ENCODE results near the gene IFNA14. TPM values are rescaled to one million over a fixed set of nuclear protein-coding genes. Genes with fewer than 3 reads are reported as not detected.

Gene IFNA14
- total RNA-seq: not detected
- not detected for polyA plus RNA-seq (ENCODE audit: insufficient read length in 6 of 6)
- long read RNA-seq, donor 1: 0 reads
- long read RNA-seq, donor 2: 0 reads
- long read RNA-seq, donor 3: 0 reads
- long read RNA-seq, donor 4: 0 reads
- long read RNA-seq, donor 5: 0 reads
- long read RNA-seq, donor 6: 0 reads
- long read RNA-seq, donor 7: 0 reads
- long read RNA-seq, donor 8: 0 reads
- long read RNA-seq, donor 9: 0 reads
- long read RNA-seq, donor 10: 0 reads
- long read RNA-seq, donor 11: 0 reads
- long read RNA-seq, donor 12: 0 reads

DNA sequence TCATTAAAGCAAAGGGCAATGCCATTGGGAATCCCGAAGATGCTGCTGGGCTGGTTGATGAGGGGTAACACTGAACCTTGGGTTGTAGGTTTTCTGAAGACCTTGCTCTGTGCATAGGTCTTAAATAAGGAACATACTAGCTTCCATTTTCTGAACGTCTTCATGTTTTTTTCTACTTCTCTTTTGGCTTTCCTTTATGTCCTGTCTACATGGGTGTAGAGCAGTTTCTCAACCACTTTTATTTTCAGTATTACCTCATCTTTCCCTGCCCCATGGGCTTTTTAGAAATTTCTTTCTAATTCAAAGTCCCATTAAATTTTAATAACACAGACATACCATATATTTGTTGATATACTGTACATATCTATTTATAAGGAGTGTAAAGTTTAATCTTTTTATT is at the start of gene IFNA14:
Gene IFNA14 (minus strand): TSS at position 95 of the 400 bp plus-strand sequence. CDS start 70 bp downstream, at position 25.
- H3K9me3 ChIP-seq: no peaks in the 10 kb centered on the region
- H3K27ac ChIP-seq: no peak within 1 kb of the TSS
- intact Hi-C loops (cut with DNase I): no loop called here
- H3K4me1 ChIP-seq: no peaks in the 10 kb centered on the region
- H3K4me3 ChIP-seq: no peak within 1 kb of the TSS
- ATAC-seq (no peak), DNase-seq (no peak)
- H3K36me3 ChIP-seq: no peaks in the 10 kb centered on the region
- peaks cover 14 to 17% of the 10 kb centered on the region in 2 donors for H3K27me3 ChIP-seq
- TF ChIP-seq, protein P1, sequence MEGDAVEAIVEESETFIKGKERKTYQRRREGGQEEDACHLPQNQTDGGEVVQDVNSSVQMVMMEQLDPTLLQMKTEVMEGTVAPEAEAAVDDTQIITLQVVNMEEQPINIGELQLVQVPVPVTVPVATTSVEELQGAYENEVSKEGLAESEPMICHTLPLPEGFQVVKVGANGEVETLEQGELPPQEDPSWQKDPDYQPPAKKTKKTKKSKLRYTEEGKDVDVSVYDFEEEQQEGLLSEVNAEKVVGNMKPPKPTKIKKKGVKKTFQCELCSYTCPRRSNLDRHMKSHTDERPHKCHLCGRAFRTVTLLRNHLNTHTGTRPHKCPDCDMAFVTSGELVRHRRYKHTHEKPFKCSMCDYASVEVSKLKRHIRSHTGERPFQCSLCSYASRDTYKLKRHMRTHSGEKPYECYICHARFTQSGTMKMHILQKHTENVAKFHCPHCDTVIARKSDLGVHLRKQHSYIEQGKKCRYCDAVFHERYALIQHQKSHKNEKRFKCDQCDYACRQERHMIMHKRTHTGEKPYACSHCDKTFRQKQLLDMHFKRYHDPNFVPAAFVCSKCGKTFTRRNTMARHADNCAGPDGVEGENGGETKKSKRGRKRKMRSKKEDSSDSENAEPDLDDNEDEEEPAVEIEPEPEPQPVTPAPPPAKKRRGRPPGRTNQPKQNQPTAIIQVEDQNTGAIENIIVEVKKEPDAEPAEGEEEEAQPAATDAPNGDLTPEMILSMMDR (IDR thresholded peaks at IDR 0.05): no peak

DNA sequence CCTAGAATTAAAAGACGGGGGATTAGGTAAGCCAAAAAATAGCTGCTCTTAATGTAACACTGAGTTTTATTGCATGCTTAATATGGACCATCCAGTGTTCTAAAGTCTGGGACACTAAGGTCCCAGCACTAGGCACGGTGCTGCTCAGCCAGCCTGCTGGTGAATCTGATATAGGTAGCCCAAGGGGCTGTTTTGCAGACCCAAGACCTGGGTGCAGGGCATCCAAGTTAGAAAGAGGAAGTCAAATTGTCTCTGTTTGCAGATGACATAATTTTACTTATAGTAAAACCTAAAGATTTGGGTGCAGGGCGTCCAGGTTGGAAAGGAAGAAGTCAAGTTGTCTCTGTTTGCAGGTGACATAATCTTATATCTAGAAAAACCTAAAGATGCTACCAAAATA is 47.5 kb upstream of the IFNA14 start:
- Histone ChIP-seq H3K27me3 (no peaks in the 10 kb centered on the region), H3K4me3 (no peak overlapping the region), H3K9me3 (no peaks in the 10 kb centered on the region), H3K4me1 (peaks cover 0 to 11% of the 10 kb centered on the region in 2 donors), H3K27ac (peak overlapping the region in 1 of 2 donors; percentile 48), H3K36me3 (no peaks in the 10 kb centered on the region)
- TF ChIP-seq, protein P1 (IDR thresholded peaks at IDR 0.05): no peak
- intact Hi-C loops (cut with DNase I): no loop called here
- DNase-seq: no peak
- no peak for ATAC-seq

DNA sequence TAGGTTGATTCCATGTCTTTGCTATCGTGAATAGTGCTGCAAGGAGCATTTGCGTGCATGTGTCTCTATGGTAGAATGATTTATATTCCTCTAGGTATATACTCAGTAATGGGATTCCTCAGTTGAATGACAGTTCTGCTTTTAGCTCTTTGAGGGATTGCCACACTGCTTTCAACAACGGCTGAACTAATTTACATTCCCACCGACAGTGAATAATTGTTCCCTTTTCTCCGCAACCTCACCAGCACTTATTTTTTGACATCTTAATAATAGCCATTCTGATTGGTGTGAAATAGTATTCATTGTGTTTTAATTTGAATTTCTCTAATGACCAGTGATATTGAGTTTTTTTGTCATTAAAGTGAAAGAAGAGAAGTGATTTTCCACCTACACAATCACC is 46.9 kb upstream of the IFNA14 start:
- DNase-seq (no peak), ATAC-seq (no peak)
- TF ChIP-seq, protein P1 (IDR thresholded peaks at IDR 0.05): no peak
- H3K9me3 ChIP-seq: no peaks in the 10 kb centered on the region
- H3K27ac ChIP-seq: peak overlapping the region in 1 of 2 donors; percentile 48
- intact Hi-C loops (cut with DNase I): no loop called here
- H3K27me3 ChIP-seq: no peaks in the 10 kb centered on the region
- H3K4me1 ChIP-seq: peaks cover 0 to 11% of the 10 kb centered on the region in 2 donors
- no peak overlapping the region for H3K4me3 ChIP-seq
- H3K36me3 ChIP-seq: no peaks in the 10 kb centered on the region

DNA sequence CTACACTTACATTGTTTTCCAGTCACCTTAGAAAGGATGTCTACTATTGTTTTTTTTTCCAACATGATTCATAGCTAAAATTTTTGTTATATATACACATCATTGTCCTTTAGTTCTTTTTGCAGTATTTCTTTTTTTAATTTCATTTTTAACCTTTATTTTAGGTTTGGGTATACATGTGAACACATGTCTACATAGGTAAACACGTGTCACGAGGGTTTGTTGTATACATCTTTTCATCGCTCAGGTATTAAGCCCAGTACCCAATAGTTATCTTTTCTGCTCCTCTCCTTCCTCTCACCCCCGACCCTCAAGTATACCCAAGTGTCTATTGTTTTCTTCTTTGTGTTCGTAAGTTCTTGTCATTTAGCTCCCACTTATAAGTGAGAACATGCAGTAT is 46.3 kb upstream of the IFNA14 start:
- ATAC-seq: no peak
- H3K4me3 ChIP-seq: no peak overlapping the region
- no peaks in the 10 kb centered on the region for H3K36me3 ChIP-seq
- DNase-seq: no peak
- H3K4me1 ChIP-seq: peaks cover 0 to 11% of the 10 kb centered on the region in 2 donors
- intact Hi-C loops (cut with DNase I): no loop called here
- TF ChIP-seq, protein P1 (IDR thresholded peaks at IDR 0.05): no peak
- H3K27ac ChIP-seq: no peak overlapping the region
- no peaks in the 10 kb centered on the region for H3K27me3 ChIP-seq
- no peaks in the 10 kb centered on the region for H3K9me3 ChIP-seq

DNA sequence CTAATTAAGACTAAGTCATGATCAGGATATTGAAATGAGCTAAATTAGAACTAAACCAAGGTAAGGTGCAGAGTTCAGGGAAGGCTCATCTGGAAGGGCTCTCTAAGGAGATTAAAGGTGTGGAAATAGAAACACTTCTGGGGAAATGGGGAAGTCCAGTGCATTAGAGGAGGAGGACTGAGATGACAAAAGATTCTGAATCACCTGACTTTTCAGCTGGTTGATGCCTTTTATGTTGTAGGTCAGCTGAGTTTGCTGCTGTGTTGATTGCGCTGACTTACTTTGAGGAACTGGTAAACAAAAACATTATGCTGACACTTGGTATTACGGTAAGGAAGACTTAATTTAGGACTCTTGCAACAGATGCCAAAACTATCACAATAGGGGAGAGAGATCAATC is 41.5 kb upstream of the IFNA14 start:
- H3K9me3 ChIP-seq: no peaks in the 10 kb centered on the region
- H3K36me3 ChIP-seq: no peaks in the 10 kb centered on the region
- H3K27ac ChIP-seq: no peak overlapping the region
- H3K4me1 ChIP-seq: no peaks in the 10 kb centered on the region
- intact Hi-C loops (cut with DNase I): no loop called here
- TF ChIP-seq, protein P1 (IDR thresholded peaks at IDR 0.05): no peak
- H3K27me3 ChIP-seq: no peaks in the 10 kb centered on the region
- ATAC-seq (no peak), DNase-seq (no peak)
- H3K4me3 ChIP-seq: no peak overlapping the region

Data from left lung (tissue), 14 donors.